ENCODE results near the gene TNFRSF8.

The TNFRSF8 gene

DNA sequence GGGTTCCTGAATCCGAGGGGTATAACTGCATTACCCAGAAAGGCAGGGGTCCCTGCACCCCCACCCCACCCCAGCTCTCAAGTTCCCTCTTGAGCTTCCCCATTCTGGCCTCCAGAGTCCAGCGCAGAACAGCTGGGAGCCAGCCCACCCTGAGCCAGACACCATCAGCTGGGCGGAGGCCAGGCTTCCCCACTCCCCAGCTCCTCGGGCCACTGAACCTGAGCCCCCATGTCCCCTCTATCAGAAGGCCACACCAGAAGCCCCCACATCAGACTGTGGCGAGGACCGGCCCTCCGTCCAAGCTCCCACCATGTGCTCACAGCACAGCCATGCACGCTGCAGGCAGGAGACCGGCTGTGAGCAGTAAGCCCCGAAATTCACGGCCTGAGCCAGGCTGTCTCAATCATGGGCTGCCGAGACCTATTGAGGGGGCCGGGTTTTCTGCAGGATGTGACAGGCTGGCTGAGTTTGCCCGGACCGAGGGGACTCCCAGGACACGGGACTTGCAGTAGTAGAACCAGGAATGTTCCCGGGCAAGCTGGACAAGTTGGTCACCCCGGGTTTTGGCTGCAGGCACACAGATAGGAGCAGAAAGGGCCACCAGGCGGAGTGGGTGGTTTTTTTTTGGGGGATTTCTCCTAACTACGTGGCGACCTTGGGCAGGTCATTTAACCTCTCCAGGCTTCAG, 78.2 kb downstream of the TNFRSF8 start:
- no peak for DNase-seq (ENCODE audit: low spot score)

DNA sequence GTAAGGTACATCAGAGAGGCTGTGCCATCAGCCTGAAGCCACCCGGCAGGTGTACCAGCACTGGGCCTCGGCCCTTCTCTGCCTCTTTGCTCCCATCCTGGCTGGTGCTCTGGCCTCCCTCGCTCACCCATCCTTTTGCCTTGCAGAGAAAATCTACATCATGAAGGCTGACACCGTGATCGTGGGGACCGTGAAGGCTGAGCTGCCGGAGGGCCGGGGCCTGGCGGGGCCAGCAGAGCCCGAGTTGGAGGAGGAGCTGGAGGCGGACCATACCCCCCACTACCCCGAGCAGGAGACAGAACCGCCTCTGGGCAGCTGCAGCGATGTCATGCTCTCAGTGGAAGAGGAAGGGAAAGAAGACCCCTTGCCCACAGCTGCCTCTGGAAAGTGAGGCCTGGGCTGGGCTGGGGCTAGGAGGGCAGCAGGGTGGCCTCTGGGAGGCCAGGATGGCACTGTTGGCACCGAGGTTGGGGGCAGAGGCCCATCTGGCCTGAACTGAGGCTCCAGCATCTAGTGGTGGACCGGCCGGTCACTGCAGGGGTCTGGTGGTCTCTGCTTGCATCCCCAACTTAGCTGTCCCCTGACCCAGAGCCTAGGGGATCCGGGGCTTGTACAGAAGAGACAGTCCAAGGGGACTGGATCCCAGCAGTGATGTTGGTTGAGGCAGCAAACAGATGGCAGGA, 79.2 kb downstream of the TNFRSF8 start:
- no peak for DNase-seq (ENCODE audit: low spot score)

GRCh38 chr1:12142891-12143630, 80.0 kb downstream of the TNFRSF8 start:
- no peak for DNase-seq (ENCODE audit: low spot score)

GRCh38 chr1:12143631-12144155, 80.6 kb downstream of the TNFRSF8 start:
- peak; percentile 97 for DNase-seq (ENCODE audit: low spot score)

- no peak for DNase-seq (ENCODE audit: low spot score)
These were observed 81.1 kb downstream of the TNFRSF8 start for GRCh38 chr1:12144236-12144635.

GRCh38 chr1:12144969-12145368, 81.9 kb downstream of the TNFRSF8 start:
- DNase-seq (ENCODE audit: low spot score) = no peak

- no peak for DNase-seq (ENCODE audit: low spot score)
These were observed 82.7 kb downstream of the TNFRSF8 start for GRCh38 chr1:12145616-12146342.

GRCh38 chr1:12146343-12147112, 83.4 kb downstream of the TNFRSF8 start:
- no peak for DNase-seq (ENCODE audit: low spot score)

DNA sequence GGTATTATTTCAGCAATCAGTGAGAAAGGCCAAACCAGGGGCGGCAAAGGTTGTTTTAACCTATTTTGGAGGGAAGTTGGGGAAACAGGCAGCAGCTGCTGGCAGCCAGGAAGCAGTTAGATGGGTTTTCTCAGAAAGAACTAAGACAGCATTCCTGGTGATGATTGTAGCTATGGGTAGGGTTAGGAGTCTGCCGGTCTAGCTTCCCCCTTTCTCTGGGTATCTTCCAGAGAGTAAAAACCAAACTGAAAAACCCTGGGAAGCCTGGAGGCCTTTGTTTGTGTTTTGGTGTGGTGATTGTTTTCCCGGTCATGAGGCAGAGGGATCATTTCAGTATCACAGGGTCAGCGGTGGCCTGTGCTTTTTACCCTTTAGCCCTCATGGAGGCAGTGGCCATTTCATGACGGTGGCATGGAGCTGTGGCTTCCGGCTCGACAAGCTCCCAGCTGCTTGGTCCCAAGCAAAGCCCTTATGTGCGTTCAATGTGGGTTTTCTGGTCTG, 84.1 kb downstream of the TNFRSF8 start:
- no peak for DNase-seq (ENCODE audit: low spot score)

DNA sequence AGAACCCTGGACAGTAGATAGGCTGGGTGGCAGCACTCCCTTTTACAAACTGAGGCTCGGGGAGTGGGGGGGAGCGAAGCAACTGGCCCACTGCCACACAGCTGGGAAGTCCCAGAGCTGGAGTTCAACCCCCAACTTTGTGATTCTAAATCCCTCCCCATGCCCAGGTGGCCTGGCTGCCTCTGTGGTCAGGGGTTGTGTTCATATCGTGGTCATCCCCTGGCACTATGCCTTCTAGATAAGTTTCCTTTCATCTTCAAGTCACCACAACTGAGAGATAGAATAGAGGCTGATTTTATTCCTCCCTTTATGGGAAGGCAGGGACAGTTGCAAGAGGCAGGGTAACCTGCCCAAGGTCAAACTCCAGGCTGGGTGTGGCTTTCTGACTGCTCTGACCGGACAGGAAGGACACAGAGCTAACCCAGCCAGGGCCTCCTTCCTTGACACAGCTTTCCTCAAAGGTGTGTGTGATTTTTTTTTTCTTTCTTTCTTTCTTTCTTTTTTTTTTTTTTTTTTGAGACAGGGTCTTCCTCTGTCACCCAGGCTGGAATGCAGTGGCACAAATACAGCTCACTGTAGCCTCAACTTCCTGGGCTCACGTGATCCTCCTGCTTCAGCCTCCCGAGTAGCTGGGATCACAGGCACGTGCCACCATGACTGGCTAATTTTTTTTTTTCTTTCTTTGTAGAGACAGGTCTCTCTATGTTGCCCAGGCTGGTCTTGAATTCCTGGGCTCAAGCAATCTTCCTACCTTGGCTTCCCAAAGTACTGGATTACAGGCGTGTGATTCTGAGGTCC, 85.3 kb downstream of the TNFRSF8 start:
- no peak for DNase-seq (ENCODE audit: low spot score)

DNA sequence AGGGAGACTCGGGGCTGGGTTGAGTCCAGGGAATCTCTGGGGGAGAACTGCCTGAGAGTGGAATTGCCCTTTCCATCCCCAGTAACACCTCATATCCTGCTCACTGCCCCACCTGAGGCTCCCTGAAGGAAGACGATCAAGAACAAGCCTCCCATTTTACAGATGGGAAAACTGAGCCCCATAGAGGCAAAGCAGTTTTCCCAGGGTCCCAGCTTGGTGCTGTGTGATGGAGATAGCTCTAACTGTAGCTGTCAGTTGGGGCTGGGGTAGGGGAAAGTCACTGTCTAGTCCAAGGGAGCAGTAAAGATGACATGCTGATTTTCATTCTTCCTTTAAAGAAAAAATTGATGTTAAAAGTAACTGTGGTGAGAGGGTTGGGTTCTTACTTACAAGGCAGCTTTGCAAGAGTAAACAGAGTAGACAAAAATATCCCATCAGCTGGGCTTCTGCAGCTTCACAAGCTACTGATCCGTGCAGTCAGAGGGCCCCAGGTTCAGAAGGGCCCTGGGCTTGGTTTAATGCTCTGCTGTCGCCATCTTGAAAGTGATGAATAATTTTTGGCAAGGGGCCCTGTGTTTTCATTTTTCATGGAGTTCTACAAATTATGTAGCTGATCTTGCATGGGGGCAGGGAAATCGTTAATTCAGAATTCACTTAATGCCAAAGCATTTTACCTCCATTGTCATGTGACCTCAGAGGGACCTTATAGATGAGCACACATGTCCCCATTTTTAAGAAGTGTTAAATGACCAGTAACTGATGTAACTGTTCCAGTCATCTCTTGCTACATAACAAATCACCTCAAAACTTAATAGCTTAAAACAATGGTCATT, 86.1 kb downstream of the TNFRSF8 start:
- DNase-seq (ENCODE audit: low spot score) = no peak

DNA sequence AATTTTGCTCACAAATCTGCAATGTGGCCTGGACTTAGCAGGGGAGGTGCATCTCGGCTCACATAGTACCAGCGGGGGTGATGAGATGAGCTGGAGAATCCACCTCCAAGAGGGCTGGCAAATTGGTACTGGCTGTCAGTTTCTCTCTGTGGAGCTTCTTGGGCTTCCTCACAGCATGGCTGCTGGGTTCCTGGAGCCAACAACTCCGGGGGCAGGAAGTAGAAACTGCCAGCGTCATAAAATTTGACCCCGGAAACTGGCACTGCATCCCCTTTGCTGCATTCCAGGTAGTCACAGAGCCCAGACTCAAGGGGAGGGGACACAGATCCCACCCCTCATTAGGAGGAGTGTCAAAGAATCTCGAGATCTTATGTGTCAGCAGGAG, 86.7 kb downstream of the TNFRSF8 start:
- DNase-seq (ENCODE audit: low spot score) = no peak

DNA sequence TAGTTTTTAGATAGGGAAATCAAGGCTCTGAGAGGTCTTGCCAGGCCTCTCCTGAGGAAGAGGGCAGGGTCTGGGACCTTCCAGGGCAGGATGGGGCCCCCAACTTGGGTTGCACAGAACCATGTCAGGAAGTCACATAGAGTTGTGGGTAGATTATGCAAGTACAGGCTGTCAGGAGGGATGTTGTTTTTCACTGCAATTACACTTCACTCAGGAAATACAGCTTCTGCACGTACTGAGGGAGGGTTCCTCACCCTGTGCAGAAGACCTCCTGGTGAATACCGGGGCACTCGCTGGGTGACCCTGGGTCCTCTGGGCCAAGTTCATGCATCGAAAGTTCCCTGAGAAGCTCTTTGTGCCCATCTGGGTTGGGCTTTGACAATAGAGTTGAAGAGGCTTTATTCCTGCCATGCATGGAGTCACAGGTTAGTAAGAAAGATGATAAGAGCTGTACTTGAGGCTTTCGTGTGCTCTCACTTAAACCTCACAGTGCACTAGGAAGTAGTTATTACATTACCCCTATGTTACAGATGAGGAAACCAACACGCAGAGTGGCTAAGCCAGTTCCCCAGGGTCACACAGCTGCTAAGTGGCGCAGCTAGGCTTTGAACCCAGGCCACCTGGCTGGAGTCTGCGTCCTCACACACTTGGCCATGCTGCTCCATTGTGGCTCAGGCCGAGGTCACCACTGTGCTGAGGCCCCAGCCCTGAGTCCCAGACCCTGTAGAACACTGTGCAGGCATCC, 87.5 kb downstream of the TNFRSF8 start:
- no peak for DNase-seq (ENCODE audit: low spot score)

- DNase-seq (ENCODE audit: low spot score) = no peak
These were observed 88.4 kb downstream of the TNFRSF8 start for GRCh38 chr1:12151465-12151864.

DNA sequence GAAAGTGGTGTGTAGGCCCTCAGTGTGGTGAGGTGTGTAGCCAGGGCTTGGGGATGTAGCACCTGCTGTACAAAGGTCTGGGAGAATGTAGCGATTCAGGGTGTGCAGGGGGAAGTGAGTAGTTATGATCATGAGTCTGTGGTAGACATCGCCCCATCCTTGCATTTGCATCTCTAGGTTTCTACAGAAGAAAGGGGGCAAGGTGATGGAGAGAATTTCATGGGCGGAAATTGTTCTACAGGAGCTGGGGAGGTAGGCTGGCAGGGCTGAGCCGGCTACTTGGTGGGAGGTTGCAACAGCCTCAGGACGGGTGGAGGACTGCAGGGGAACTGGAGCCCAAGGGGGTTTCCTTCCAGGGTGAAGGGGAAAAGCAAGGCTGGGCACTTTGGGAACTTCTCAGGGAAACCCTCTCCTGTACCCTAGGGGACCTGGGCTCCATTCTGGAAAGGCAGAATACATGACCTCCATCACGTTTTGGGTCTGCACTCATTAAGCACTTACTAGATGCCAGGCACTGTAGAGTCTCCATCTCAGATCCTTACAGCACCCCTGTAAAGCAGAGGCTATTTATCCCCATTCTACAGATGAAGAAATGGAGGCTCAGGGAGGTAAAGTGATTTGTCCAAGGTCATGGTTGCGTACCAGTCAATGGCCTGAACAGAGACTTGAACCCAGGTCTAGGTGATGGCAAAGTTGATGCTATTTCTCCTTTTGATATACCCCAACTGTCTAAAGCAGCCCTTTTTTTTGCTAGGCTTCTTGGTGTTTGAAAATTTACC, 89.2 kb downstream of the TNFRSF8 start:
- DNase-seq (ENCODE audit: low spot score) = no peak

DNA sequence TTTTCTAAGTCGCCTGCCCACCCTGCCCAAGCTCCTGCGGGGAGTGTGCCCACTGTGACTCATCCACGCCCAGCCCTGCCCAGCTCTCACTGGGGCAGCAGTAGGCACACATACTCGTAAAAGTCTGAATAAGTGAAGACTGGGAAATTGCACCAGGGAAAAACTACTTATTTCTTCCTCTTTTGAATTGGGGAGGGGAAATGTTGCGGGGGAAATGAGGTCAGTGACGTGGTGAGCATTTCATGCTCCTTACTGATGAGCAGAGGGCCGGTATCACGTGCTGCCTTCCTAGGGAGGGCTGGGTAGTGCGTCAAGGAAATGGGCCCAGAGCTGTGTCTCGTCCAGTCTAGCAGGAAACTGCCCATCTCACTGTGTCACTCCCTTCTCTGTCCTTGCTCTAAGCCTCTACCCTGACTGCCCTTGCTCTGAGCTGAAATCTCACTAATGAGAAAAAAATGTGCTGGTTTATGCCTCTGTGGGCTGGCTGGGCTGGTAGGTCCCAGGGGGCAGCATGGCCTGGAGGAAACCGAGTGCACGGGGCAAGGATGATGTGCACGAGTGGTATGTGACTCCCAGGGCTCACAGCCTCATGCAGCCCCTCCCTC, 90.2 kb downstream of the TNFRSF8 start:
- peak; percentile 96 for DNase-seq (ENCODE audit: low spot score)

- DNase-seq (ENCODE audit: low spot score) = no peak
These were observed 92.2 kb downstream of the TNFRSF8 start for GRCh38 chr1:12155328-12155727.

All from AG08395 (cell line).